GM12878 (cell line): ENCODE data around the gene TIMP3. TPM values are rescaled to one million over a fixed set of nuclear protein-coding genes. Genes with fewer than 3 reads are reported as not detected.

Experiments
- ATAC-seq: fragments of 200-7000 bp; cut with Tn5 transposase; 3 replicates; pipeline ENCODE4 v1.9.1; 2020; ENCODE audit warnings: mild to moderate bottlenecking, moderate library complexity
- BruUV-seq: library from RNA; stranded (reverse); fragments of 400-500 nt; replicated peaks from 2 replicates; lab custom pipeline; 2021; lab: Mats Ljungman, UMichigan
- CTCF ChIA-PET: fragments of 300-600 bp; sonication (Branson Sonifier 250); formaldehyde crosslinking; extraction: SDS; loops from one replicate; lab custom pipeline; 2021; ENCODE audit warnings: inconsistent platforms; lab: Yijun Ruan, JAX
- POLR2A ChIA-PET: fragments of 350-600 bp; formaldehyde crosslinking; extraction: SDS; loops from one replicate; lab custom pipeline; 2021; ENCODE audit warnings: inconsistent platforms; lab: Charles Lee
- RAD21 ChIA-PET: fragments of 300-600 bp; sonication (Branson Sonifier 250); formaldehyde crosslinking; loops from one replicate; lab custom pipeline; 2023; ENCODE audit warnings: antibody characterized with exemption; ENCODE audit not compliant: unreplicated experiment; lab: Charles Lee
- SMC1A ChIA-PET: fragments of 300-600 bp; sonication (Branson Sonifier 250); formaldehyde crosslinking; loops from one replicate; lab custom pipeline; 2023; ENCODE audit not compliant: unreplicated experiment, uncharacterized antibody; lab: Charles Lee
- DNase-seq: peaks from one replicate; pipeline ENCODE4 v3.0.0-alpha.2; 2011; ENCODE audit warnings: low read depth, low spot score
- FAIRE-seq: peaks from 3 replicates; lab custom pipeline; 2011; peaks lifted over from hg19 to GRCh38; lab: Jason Lieb, UNC
- H2AFZ ChIP-seq: 2 replicates; pipeline ENCODE4 v1.6.0; 2011; ENCODE audit warnings: low read depth, low read length, control low read depth; ENCODE audit not compliant: control insufficient read depth
- H3K27ac ChIP-seq: 2 replicates; pipeline ENCODE4 v1.5.1; 2011; ENCODE audit warnings: control low read depth; ENCODE audit not compliant: control insufficient read depth, insufficient read depth
- H3K27me3 ChIP-seq, 2 experiments: replicated peaks in 1 of 2; 2 replicates each; pipeline versions ENCODE4 v1.6.0 to v1.6.1; 2011; ENCODE audit warnings: low read length in 1 of 2; ENCODE audit not compliant: control insufficient read depth in 2 of 2, insufficient read depth in 2 of 2
- H3K36me3 ChIP-seq, 2 experiments: 2 replicates each; pipeline ENCODE4 v1.5.1; 2011; ENCODE audit warnings: low read length in 1 of 2; ENCODE audit not compliant: control insufficient read depth in 2 of 2, insufficient read depth in 2 of 2
- H3K4me1 ChIP-seq: 2 replicates; pipeline ENCODE4 v1.6.1; 2011; ENCODE audit warnings: mild to moderate bottlenecking, low read length, moderate library complexity, mixed read lengths; ENCODE audit not compliant: control insufficient read depth, insufficient read depth
- H3K4me2 ChIP-seq: 2 replicates; pipeline ENCODE4 v1.6.0; 2011; ENCODE audit warnings: control low read depth; ENCODE audit not compliant: control insufficient read depth, insufficient read depth
- H3K4me3 ChIP-seq: fragments of 200-600 bp; sonication (generic); 2 replicates; pipeline ENCODE4 v1.5.1; 2016
- H3K79me2 ChIP-seq: 2 replicates; pipeline ENCODE4 v1.6.0; 2011; ENCODE audit warnings: low read length; ENCODE audit not compliant: control insufficient read depth, insufficient read depth
- H3K9ac ChIP-seq: 2 replicates; pipeline ENCODE4 v1.8.0; 2011; ENCODE audit warnings: low read length, control low read depth, mixed read lengths; ENCODE audit not compliant: control insufficient read depth, insufficient read depth
- H3K9me3 ChIP-seq: replicated peaks from 3 replicates; pipeline ENCODE4 v1.5.1; 2011; ENCODE audit warnings: mild to moderate bottlenecking, low read length; ENCODE audit not compliant: control insufficient read depth, insufficient read depth
- H4K20me1 ChIP-seq: 2 replicates; pipeline ENCODE4 v1.6.0; 2011; ENCODE audit not compliant: control insufficient read depth, insufficient read depth
- CBX5 ChIP-seq: sonication (generic); IDR thresholded peaks from 2 replicates; pipeline ENCODE4 v1.6.1; 2016; ENCODE audit warnings: low read depth, moderate library complexity, mild to moderate bottlenecking, inconsistent platforms
- CUX1 ChIP-seq: IDR thresholded peaks from 2 replicates; pipeline ENCODE4 v1.6.1; 2012; ENCODE audit warnings: improper control_type of control experiment, low read depth, low read length; ENCODE audit not compliant: insufficient replicate concordance
- E4F1 ChIP-seq: fragments of 450-650 bp; IDR thresholded peaks from 2 replicates; pipeline ENCODE4 v1.6.1; 2018; ENCODE audit warnings: borderline replicate concordance, mild to moderate bottlenecking; ENCODE audit not compliant: partially characterized antibody
- KAT2A ChIP-seq: conservative IDR thresholded peaks from 2 replicates; pipeline ENCODE4 v1.6.1; 2011; ENCODE audit warnings: low read depth, low read length; ENCODE audit not compliant: control insufficient read depth
- MAX ChIP-seq: IDR thresholded peaks from 2 replicates; pipeline ENCODE4 v1.6.1; 2012; ENCODE audit warnings: low read depth, low read length, improper control_type of control experiment
- MTA2 ChIP-seq: fragments of 450-650 bp; IDR thresholded peaks from 2 replicates; pipeline ENCODE4 v1.6.1; 2016; ENCODE audit warnings: low read depth, mild to moderate bottlenecking, moderate library complexity
- POLR2AphosphoS5 ChIP-seq: IDR thresholded peaks from 2 replicates; pipeline ENCODE4 v1.6.1; 2011; ENCODE audit warnings: mild to moderate bottlenecking, low read length, inconsistent platforms
- RB1 ChIP-seq: fragments of 450-650 bp; formaldehyde crosslinking; IDR thresholded peaks from 2 replicates; pipeline ENCODE4 v1.6.1; 2017; ENCODE audit warnings: mild to moderate bottlenecking, borderline replicate concordance
- SIX5 ChIP-seq: IDR thresholded peaks from 2 replicates; pipeline ENCODE4 v1.6.1; 2011; ENCODE audit warnings: mild to moderate bottlenecking, low read depth, low read length, moderate library complexity; ENCODE audit not compliant: severe bottlenecking
- SKIL ChIP-seq: fragments of 450-650 bp; IDR thresholded peaks from 2 replicates; pipeline ENCODE4 v1.6.1; 2017; ENCODE audit warnings: mild to moderate bottlenecking, low read depth, inconsistent platforms; ENCODE audit not compliant: poor library complexity, severe bottlenecking
- SUPT20H ChIP-seq: IDR thresholded peaks from 2 replicates; pipeline ENCODE4 v1.6.1; 2011; ENCODE audit warnings: low read depth, mild to moderate bottlenecking, low read length, moderate library complexity, borderline replicate concordance; ENCODE audit not compliant: control insufficient read depth
- TCF12 ChIP-seq: IDR thresholded peaks from 2 replicates; pipeline ENCODE4 v1.6.1; 2011; ENCODE audit warnings: low read depth, mild to moderate bottlenecking, low read length
- ZNF24 ChIP-seq: fragments of 450-650 bp; IDR thresholded peaks from 2 replicates; pipeline ENCODE4 v1.6.1; 2017; ENCODE audit warnings: antibody characterized with exemption, mild to moderate bottlenecking
- ZNF274 ChIP-seq: IDR thresholded peaks from one replicate; pipeline ENCODE4 v1.8.0; 2011; ENCODE audit not compliant: insufficient read length, insufficient read depth
- WGBS: methylation state at CpG from one replicate; pipeline ENCODE4 v1.1.6; 2016; ENCODE audit warnings: low lambda C conversion rate; ENCODE audit not compliant: insufficient replicate concordance, insufficient coverage; ENCODE audit errors: missing lambda C conversion rate; 5-methylcytosine and 5-hydroxymethylcytosine counted together
- in situ Hi-C: fragments of 300-500 bp; cut with MboI; formaldehyde crosslinking; loops from 9 replicates; pipeline ENCODE4 v1.14.3; 2018; ENCODE audit warnings: mixed read lengths
- intact Hi-C: fragments of 100-400 bp; cut with micrococcal nuclease; formaldehyde crosslinking; loops from one replicate; pipeline ENCODE4 v1.14.2; 2022; ENCODE audit not compliant: unreplicated experiment
- polyA plus RNA-seq, 11 experiments: library from polyadenylated mRNA; depleted of rRNA in 4 of 11; unstranded in 6 of 11; stranded (reverse) in 5 of 11; fragments of >200 nt; fragmentation: Nextera tagmentation in 4 of 11; fragmentation: Illumina TruSeq in 1 of 11; extraction: Ambion mirVana in 4 of 11; extraction: Trizol in 1 of 11; gene quantifications; 1 replicate in 1 of 11; 2 replicates in 10 of 11; pipeline versions ENCODE4 v1.2.1 to v1.2.3, GENCODE V29; 2011 to 2016; ENCODE audit warnings: inconsistent platforms in 2 of 11, missing spikeins in 2 of 11, low read depth in 1 of 11
- total RNA-seq, 4 experiments: library from RNA; depleted of rRNA in 3 of 4; stranded (reverse); fragments of >200 nt in 3 of 4; fragmentation: Illumina TruSeq in 1 of 4; extraction: Trizol in 1 of 4; gene quantifications; 2 replicates each; pipeline versions ENCODE4 v1.2.1 to v1.2.3, GENCODE V29; 2013 to 2021

TIMP3 gene
- total and polyA plus RNA-seq, 10 of the 15 experiments (the other 5 are each of a cell fraction or from before 2014, with no cell fraction given), result 0.01 to 0.74 (median 0.27) TPM; not detected in 5

- ATAC-seq, result no peak
- in situ Hi-C loops (loop anchor here (5.0 kb wide), 2 partner anchors 133 to 268 kb away; no protein-coding TSS in a partner anchor), intact Hi-C loops (no loop called here)
- H4K20me1 ChIP-seq, result no peaks in the 10 kb centered on the region
- H3K27ac ChIP-seq, result no peak overlapping the region
- RAD21 ChIA-PET, result interaction anchor here (2.6 to 3.5 kb wide), 2 partner anchors 135 to 265 kb away, joined by 28 to 55 read pairs; no protein-coding TSS in a partner anchor
- SMC1A ChIA-PET, result interaction anchor here (0.6 to 5.1 kb wide), 5 partner anchors 8 to 479 kb away, joined by 3 to 28 read pairs (median 5); no protein-coding TSS in a partner anchor
- WGBS, result 60% methylated on average over 4 of the region's 4 CpGs
- no peaks in the 10 kb centered on the region for H3K9me3 ChIP-seq
- no peaks in the 10 kb centered on the region for H3K79me2 ChIP-seq
- CTCF ChIA-PET, result interaction anchor here (0.9 to 7.8 kb wide), 8 partner anchors 11 to 271 kb away, joined by 3 to 108 read pairs (median 12); no protein-coding TSS in a partner anchor
- no peak overlapping the region for H3K4me3 ChIP-seq
- BruUV-seq, result no TSS peak
- H3K27me3 ChIP-seq, result peaks cover under 1 to 1% of the 10 kb centered on the region in 2 experiments; a peak in 2 of 4 replicates
- no peak overlapping the region for H3K4me2 ChIP-seq
- no peaks in the 10 kb centered on the region for H3K36me3 ChIP-seq
- no peak overlapping the region for H2AFZ ChIP-seq
- POLR2A ChIA-PET, result no interaction called here
- no peak for DNase-seq
- no peaks in the 10 kb centered on the region for H3K4me1 ChIP-seq
- no peak overlapping the region for H3K9ac ChIP-seq
- no peak for FAIRE-seq
- TF ChIP-seq TCF12 (no peak), SKIL (no peak), RB1 (no peak), E4F1 (no peak), ZNF274 (no peak), CUX1 (no peak), MAX (no peak), SUPT20H (no peak), ZNF24 (no peak), POLR2AphosphoS5 (no peak), SIX5 (no peak), MTA2 (no peak), CBX5 (no peak), KAT2A (no peak)
Observed at GRCh38 chr22:32795214-32795596, 6.3 kb upstream of the TIMP3 start.
